Liver (tissue), 9 donors: ENCODE results near the gene PPP2R3A. TPM values are rescaled to one million over a fixed set of nuclear protein-coding genes. Genes with fewer than 3 reads are reported as not detected.

ENCODE experiments used
- DNase-seq: peaks from one replicate; pipeline ENCODE4 v3.0.0-alpha.2; 2017; ENCODE audit warnings: low spot score
- H3K27ac ChIP-seq, 2 donors: one replicate each; pipeline ENCODE4 v1.7.0; 2013; ENCODE audit warnings: inconsistent platforms in 2 of 2, low read length in 2 of 2, control low read depth in 1 of 2, low read depth in 1 of 2, mild to moderate bottlenecking in 1 of 2
- H3K27me3 ChIP-seq, 4 donors: one replicate each; pipeline versions ENCODE4 v1.6.1 to v1.7.0; 2013; ENCODE audit warnings: low read length in 3 of 4, inconsistent platforms in 1 of 4, mild to moderate bottlenecking in 1 of 4, moderate library complexity in 1 of 4; ENCODE audit not compliant: control insufficient read depth in 4 of 4, insufficient read depth in 4 of 4
- H3K36me3 ChIP-seq, 4 donors: one replicate each; pipeline versions ENCODE4 v1.6.1 to v1.7.0; 2013; ENCODE audit warnings: low read length in 3 of 4, mild to moderate bottlenecking in 3 of 4, low read depth in 1 of 4, moderate library complexity in 1 of 4; ENCODE audit not compliant: control insufficient read depth in 4 of 4, insufficient read depth in 3 of 4
- H3K4me1 ChIP-seq, 4 donors: one replicate each; pipeline versions ENCODE4 v1.6.1 to v1.7.0; 2013; ENCODE audit warnings: low read length in 3 of 4, mild to moderate bottlenecking in 3 of 4, moderate library complexity in 1 of 4; ENCODE audit not compliant: control insufficient read depth in 4 of 4, insufficient read depth in 4 of 4
- H3K4me3 ChIP-seq, 3 donors: one replicate each; pipeline versions ENCODE4 v1.6.1 to v1.7.0; 2013; ENCODE audit warnings: low read length in 3 of 3, control low read depth in 1 of 3, low read depth in 1 of 3, mild to moderate bottlenecking in 1 of 3
- H3K9ac ChIP-seq, 2 donors: one replicate each; pipeline ENCODE4 v1.7.0; 2013; ENCODE audit warnings: low read length in 2 of 2, mild to moderate bottlenecking in 2 of 2, moderate library complexity in 2 of 2, control low read depth in 1 of 2, low read depth in 1 of 2
- H3K9me3 ChIP-seq, 4 donors: one replicate each; pipeline versions ENCODE4 v1.6.1 to v1.7.0; 2013; ENCODE audit warnings: low read length in 3 of 4; ENCODE audit not compliant: control insufficient read depth in 4 of 4
- EGR1 ChIP-seq, 2 donors: IDR thresholded peaks; 2 replicates each; pipeline ENCODE4 v1.6.1; 2016 to 2018; ENCODE audit warnings: antibody characterized with exemption in 2 of 2, low read depth in 2 of 2
- FOXA1 ChIP-seq: IDR thresholded peaks from 2 replicates; pipeline ENCODE4 v1.6.1; 2016; ENCODE audit warnings: antibody characterized with exemption
- FOXA2 ChIP-seq: IDR thresholded peaks from 2 replicates; pipeline ENCODE4 v1.6.1; 2016; ENCODE audit warnings: antibody characterized with exemption
- GABPA ChIP-seq, 2 donors: IDR thresholded peaks in 1 of 2; conservative IDR thresholded peaks in 1 of 2; 2 replicates each; pipeline ENCODE4 v1.6.1; 2016; ENCODE audit warnings: antibody characterized with exemption in 2 of 2, mild to moderate bottlenecking in 1 of 2, moderate library complexity in 1 of 2
- HNF4A ChIP-seq, 2 donors: conservative IDR thresholded peaks; 2 replicates each; pipeline ENCODE4 v1.6.1; 2016; ENCODE audit warnings: antibody characterized with exemption in 2 of 2, mild to moderate bottlenecking in 2 of 2
- HNF4G ChIP-seq: IDR thresholded peaks from 2 replicates; pipeline ENCODE4 v1.6.1; 2016; ENCODE audit warnings: antibody characterized with exemption
- JUND ChIP-seq, 2 donors: IDR thresholded peaks; 2 replicates each; pipeline ENCODE4 v1.6.1; 2016; ENCODE audit warnings: antibody characterized with exemption in 2 of 2
- NR2F2 ChIP-seq: IDR thresholded peaks from 2 replicates; pipeline ENCODE4 v1.6.1; 2016; ENCODE audit warnings: antibody characterized with exemption
- RAD21 ChIP-seq, 2 donors: IDR thresholded peaks; 2 replicates each; pipeline ENCODE4 v1.6.1; 2016; ENCODE audit warnings: antibody characterized with exemption in 2 of 2, mild to moderate bottlenecking in 2 of 2
- RXRA ChIP-seq, 2 donors: IDR thresholded peaks; 2 replicates each; pipeline ENCODE4 v1.6.1; 2017 to 2018; ENCODE audit warnings: antibody characterized with exemption in 2 of 2, mild to moderate bottlenecking in 1 of 2
- SP1 ChIP-seq: IDR thresholded peaks from 2 replicates; pipeline ENCODE4 v1.6.1; 2018; ENCODE audit warnings: antibody characterized with exemption, mild to moderate bottlenecking
- TAF1 ChIP-seq: conservative IDR thresholded peaks from 2 replicates; pipeline ENCODE4 v1.6.1; 2016; ENCODE audit warnings: antibody characterized with exemption, mild to moderate bottlenecking
- YY1 ChIP-seq: IDR thresholded peaks from 2 replicates; pipeline ENCODE4 v1.6.1; 2016; ENCODE audit warnings: antibody characterized with exemption, mild to moderate bottlenecking
- WGBS: extraction: QIAGEN DNeasy Blood & Tissue Kit; methylation state at CpG from one replicate; pipeline ENCODE4 v1.1.7; 2013; 5-methylcytosine and 5-hydroxymethylcytosine counted together
- polyA plus RNA-seq, 2 donors: library from polyadenylated mRNA; stranded (reverse) in 1 of 2; unstranded in 1 of 2; fragments of 200-250 nt in 1 of 2; fragments of >200 nt in 1 of 2; fragmentation: Nextera tagmentation in 1 of 2; extraction: Ambion mirVana in 1 of 2; gene quantifications; one replicate each; pipeline versions ENCODE4 v1.2.1 to v1.2.3, GENCODE V29; 2013 to 2015
- total RNA-seq, 2 donors: library from RNA; depleted of rRNA; stranded (reverse); fragments of >200 nt; gene quantifications; one replicate each; pipeline ENCODE4 v1.2.3, GENCODE V29; 2014
- TF ChIP-seq, protein P1 (sequence below): fragments of 150-350 bp; IDR thresholded peaks from 2 replicates; pipeline ENCODE4 v1.5.1; 2017; ENCODE audit warnings: improper control_type of control experiment, low read depth, low read length; ENCODE audit not compliant: missing input control
- TF ChIP-seq, protein P2 (sequence below): IDR thresholded peaks from 2 replicates; pipeline ENCODE4 v1.6.1; 2016; ENCODE audit warnings: antibody characterized with exemption
- TF ChIP-seq, protein P3 (sequence below): IDR thresholded peaks from 2 replicates; pipeline ENCODE4 v1.6.1; 2016; ENCODE audit warnings: antibody characterized with exemption
- TF ChIP-seq, protein P4 (sequence below): IDR thresholded peaks from 2 replicates; pipeline ENCODE4 v1.6.1; 2016; ENCODE audit warnings: antibody characterized with exemption, mild to moderate bottlenecking
- TF ChIP-seq, protein P5 (sequence below): IDR thresholded peaks from 2 replicates; pipeline ENCODE4 v1.6.1; 2016; ENCODE audit warnings: antibody characterized with exemption
- donor health status: healthy.
- donor health status: healthy.
- donor health status: healthy.
- donor health status: healthy.
- donor health status: healthy.

Gene PPP2R3A
- total and polyA plus RNA-seq, 4 donors, result 0.54 to 3.3 (median 1.6) TPM

DNA sequence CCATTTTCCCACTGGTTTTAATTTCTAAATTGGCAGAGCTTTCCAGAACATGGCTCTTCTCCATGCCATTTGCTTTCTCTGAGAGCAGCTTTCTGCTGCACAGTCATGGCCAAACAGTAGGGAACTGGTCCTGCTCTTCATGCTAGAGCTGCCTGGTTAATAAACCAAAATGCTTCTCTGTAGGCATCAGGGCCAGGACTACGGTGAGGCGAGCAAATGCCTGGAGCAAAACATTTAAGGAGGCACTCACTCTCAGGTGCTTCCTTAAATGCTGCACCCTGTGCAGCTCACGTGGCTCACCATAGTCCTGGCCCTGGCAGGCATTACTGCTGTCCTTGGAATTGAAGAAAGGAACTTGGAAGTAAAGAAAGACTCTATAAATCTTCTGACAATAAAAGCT lies 48.5 kb upstream of the PPP2R3A start:
- H3K27me3 ChIP-seq, result no peaks in the 10 kb centered on the region
- WGBS, result 79% methylated on average over 3 of the region's 3 CpGs
- no peak overlapping the region for H3K9ac ChIP-seq
- H3K27ac ChIP-seq, result no peak overlapping the region
- no peak for TF ChIP-seq HNF4A (conservative IDR thresholded peaks at IDR 0.05)
- TF ChIP-seq GABPA (IDR thresholded peaks at IDR 0.05 in 1 of 2, conservative IDR thresholded peaks at IDR 0.05 in 1 of 2), result no peak
- TF ChIP-seq YY1, result no peak
- TF ChIP-seq, protein P1, sequence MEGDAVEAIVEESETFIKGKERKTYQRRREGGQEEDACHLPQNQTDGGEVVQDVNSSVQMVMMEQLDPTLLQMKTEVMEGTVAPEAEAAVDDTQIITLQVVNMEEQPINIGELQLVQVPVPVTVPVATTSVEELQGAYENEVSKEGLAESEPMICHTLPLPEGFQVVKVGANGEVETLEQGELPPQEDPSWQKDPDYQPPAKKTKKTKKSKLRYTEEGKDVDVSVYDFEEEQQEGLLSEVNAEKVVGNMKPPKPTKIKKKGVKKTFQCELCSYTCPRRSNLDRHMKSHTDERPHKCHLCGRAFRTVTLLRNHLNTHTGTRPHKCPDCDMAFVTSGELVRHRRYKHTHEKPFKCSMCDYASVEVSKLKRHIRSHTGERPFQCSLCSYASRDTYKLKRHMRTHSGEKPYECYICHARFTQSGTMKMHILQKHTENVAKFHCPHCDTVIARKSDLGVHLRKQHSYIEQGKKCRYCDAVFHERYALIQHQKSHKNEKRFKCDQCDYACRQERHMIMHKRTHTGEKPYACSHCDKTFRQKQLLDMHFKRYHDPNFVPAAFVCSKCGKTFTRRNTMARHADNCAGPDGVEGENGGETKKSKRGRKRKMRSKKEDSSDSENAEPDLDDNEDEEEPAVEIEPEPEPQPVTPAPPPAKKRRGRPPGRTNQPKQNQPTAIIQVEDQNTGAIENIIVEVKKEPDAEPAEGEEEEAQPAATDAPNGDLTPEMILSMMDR, result no peak
- no peak for TF ChIP-seq JUND (IDR thresholded peaks at IDR 0.05)
- TF ChIP-seq, protein P2, sequence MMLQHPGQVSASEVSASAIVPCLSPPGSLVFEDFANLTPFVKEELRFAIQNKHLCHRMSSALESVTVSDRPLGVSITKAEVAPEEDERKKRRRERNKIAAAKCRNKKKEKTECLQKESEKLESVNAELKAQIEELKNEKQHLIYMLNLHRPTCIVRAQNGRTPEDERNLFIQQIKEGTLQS, result no peak
- no peak for TF ChIP-seq FOXA2
- TF ChIP-seq, protein P3, sequence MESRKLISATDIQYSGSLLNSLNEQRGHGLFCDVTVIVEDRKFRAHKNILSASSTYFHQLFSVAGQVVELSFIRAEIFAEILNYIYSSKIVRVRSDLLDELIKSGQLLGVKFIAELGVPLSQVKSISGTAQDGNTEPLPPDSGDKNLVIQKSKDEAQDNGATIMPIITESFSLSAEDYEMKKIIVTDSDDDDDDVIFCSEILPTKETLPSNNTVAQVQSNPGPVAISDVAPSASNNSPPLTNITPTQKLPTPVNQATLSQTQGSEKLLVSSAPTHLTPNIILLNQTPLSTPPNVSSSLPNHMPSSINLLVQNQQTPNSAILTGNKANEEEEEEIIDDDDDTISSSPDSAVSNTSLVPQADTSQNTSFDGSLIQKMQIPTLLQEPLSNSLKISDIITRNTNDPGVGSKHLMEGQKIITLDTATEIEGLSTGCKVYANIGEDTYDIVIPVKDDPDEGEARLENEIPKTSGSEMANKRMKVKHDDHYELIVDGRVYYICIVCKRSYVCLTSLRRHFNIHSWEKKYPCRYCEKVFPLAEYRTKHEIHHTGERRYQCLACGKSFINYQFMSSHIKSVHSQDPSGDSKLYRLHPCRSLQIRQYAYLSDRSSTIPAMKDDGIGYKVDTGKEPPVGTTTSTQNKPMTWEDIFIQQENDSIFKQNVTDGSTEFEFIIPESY, result no peak
- no peak for TF ChIP-seq EGR1 (IDR thresholded peaks at IDR 0.05; ENCODE audit: low read depth in 2 of 2)
- no peak for TF ChIP-seq NR2F2
- TF ChIP-seq, protein P4, sequence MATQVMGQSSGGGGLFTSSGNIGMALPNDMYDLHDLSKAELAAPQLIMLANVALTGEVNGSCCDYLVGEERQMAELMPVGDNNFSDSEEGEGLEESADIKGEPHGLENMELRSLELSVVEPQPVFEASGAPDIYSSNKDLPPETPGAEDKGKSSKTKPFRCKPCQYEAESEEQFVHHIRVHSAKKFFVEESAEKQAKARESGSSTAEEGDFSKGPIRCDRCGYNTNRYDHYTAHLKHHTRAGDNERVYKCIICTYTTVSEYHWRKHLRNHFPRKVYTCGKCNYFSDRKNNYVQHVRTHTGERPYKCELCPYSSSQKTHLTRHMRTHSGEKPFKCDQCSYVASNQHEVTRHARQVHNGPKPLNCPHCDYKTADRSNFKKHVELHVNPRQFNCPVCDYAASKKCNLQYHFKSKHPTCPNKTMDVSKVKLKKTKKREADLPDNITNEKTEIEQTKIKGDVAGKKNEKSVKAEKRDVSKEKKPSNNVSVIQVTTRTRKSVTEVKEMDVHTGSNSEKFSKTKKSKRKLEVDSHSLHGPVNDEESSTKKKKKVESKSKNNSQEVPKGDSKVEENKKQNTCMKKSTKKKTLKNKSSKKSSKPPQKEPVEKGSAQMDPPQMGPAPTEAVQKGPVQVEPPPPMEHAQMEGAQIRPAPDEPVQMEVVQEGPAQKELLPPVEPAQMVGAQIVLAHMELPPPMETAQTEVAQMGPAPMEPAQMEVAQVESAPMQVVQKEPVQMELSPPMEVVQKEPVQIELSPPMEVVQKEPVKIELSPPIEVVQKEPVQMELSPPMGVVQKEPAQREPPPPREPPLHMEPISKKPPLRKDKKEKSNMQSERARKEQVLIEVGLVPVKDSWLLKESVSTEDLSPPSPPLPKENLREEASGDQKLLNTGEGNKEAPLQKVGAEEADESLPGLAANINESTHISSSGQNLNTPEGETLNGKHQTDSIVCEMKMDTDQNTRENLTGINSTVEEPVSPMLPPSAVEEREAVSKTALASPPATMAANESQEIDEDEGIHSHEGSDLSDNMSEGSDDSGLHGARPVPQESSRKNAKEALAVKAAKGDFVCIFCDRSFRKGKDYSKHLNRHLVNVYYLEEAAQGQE, result no peak
- TF ChIP-seq TAF1, result no peak
- TF ChIP-seq RXRA (IDR thresholded peaks at IDR 0.05), result no peak
- TF ChIP-seq, protein P5, sequence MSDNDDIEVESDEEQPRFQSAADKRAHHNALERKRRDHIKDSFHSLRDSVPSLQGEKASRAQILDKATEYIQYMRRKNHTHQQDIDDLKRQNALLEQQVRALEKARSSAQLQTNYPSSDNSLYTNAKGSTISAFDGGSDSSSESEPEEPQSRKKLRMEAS, result no peak
- no peak for TF ChIP-seq HNF4G
- no peak for TF ChIP-seq FOXA1
- no peak for TF ChIP-seq SP1
- no peak for TF ChIP-seq RAD21 (IDR thresholded peaks at IDR 0.05)
- no peak overlapping the region for H3K4me3 ChIP-seq
- no peaks in the 10 kb centered on the region for H3K36me3 ChIP-seq
- no peaks in the 10 kb centered on the region for H3K9me3 ChIP-seq
- DNase-seq, result no peak
- H3K4me1 ChIP-seq, result peaks cover 0 to 6% (median 0%) of the 10 kb centered on the region in 4 donors
